GM21526 (cell line): ENCODE measurements around the gene TNFRSF4.

Experiments used
- ATAC-seq: cut with Tn5 transposase; IDR thresholded peaks from one replicate; pipeline ENCODE4 v1.9.1; 2021; ENCODE audit warnings: moderate library complexity; ENCODE audit not compliant: unreplicated experiment, low FRiP score

TNFRSF4 gene

DNA sequence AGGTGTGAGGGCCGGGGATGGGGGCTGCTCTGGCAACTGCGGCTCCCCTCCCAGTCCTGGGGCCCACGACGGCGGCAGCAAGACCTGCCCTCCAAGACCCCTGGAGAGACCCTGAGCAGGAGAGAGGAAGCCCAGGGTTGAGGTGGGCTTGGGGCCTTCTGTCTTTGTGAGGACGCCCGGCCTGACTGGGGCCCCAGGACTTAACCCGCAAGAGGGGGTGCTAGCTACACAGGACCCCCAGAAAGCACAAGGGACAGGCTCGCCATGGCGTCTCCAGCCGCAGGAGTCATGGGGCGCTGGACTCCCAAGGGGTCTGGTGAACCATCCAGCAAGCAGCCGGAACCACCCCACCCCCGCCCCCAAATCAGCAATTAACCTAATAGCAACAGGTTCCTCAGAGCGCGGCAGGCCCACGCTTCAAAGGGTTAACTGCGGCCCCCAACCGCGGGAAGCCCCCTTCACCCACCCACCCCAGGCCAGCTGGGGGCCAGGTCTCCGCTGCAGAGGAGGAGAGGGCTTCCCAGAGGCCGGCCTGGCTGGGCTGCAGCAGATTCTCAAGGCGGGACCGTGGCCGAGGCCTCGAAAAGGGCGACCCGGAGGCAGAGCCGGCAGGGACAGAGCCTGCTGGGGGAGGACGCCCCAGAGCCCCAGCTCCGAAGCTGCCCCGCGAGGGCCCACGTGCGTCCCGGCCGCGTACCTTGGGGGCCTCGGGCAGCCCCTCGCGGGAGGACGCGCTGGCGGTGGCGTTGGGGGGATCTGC, 32.0 kb upstream of the TNFRSF4 start:
- no peak for ATAC-seq

DNA sequence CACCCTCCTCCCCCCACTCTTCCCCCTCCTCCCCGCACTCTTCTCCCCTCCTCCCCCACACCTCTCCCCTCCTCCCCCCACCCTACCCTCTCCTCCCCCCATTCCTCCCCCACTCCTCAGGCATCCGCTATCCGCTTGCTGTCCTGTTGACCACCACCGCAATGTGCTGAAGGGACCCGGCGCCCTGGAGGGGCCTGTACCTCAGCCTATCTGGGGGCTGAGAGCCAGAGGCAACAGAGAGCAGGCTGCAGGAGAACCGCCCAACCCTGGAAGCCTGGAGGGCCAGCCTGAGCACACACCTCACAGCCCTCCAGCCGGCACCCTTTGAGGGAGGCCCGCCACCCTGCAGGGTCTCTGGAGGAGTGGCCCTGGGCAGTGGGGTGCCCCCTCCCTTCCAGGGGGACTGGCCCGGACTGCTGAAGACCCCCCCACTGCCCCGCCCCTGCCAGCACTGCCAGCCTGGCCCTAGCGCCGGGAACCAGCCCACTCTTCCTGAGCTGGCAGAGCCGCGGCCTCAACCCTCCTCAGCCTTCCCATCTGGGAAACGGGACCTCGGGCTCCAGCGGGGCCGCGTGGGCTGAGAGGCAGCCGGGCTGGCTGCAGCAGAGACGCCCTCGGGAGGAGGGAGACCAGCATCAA, 31.3 kb upstream of the TNFRSF4 start:
- no peak for ATAC-seq

- ATAC-seq, result no peak
Measured at GRCh38 chr1:1244192-1244811, 30.3 kb upstream of the TNFRSF4 start.

- no peak for ATAC-seq
Measured at GRCh38 chr1:1243807-1244191, 29.8 kb upstream of the TNFRSF4 start.

DNA sequence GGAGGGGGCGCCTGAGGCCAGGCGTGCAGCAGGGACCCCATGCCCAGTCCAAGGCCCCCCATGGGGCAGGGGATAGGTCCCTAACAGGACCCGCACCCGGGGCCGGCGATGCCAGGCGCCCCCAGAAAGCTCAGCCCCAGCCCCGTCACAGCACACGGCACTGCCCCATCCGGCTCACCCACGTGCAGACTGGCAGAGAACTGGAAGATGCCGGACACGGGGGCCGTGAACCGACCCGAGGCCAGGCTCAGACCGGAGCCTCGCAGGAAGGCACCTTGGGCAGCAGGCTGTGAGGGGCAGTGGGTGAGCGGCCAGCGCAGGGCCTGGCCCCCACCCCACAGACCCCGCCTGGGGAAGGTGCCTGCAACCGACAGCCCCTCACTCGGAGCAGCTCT, 29.3 kb upstream of the TNFRSF4 start:
- no peak for ATAC-seq

DNA sequence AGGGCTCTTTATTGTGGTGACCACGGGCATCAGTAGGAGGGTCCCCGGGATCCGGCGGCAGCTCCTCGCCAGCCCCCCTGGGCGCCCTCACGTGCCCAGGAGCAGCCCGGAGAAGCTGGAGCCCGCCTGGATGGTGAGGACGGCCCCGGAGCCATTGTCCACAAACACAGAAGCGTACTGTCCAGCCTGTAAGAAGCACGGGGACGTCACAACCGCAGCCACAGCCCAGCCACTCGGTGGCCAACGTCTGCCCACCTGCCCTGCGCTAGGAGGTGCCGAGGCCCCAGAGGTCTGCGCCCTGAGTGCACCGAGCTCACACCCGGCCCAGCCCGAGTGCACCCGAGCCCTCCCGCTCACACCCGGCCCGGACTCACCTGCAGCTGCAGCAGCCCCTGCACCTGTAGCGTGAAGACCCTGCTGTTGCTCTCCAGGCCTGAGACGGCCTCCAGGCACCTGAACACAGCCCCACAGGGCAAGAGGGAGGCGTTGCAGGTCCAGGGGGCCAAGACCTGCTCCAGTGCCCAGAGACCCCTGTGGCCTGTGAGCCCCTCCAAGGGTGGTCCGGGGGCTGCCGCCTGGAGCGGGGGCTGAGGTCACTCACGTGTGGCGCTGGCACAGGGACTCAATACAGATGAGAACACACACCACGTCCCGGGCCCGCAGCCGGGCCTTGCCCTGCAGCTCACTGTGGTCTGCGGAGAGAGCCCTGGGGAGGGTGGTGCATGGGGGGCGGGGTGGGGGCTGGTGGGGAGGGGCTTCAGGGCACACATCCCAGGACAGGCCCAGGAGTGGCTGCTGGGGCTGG, 28.7 kb upstream of the TNFRSF4 start:
- ATAC-seq, result no peak

DNA sequence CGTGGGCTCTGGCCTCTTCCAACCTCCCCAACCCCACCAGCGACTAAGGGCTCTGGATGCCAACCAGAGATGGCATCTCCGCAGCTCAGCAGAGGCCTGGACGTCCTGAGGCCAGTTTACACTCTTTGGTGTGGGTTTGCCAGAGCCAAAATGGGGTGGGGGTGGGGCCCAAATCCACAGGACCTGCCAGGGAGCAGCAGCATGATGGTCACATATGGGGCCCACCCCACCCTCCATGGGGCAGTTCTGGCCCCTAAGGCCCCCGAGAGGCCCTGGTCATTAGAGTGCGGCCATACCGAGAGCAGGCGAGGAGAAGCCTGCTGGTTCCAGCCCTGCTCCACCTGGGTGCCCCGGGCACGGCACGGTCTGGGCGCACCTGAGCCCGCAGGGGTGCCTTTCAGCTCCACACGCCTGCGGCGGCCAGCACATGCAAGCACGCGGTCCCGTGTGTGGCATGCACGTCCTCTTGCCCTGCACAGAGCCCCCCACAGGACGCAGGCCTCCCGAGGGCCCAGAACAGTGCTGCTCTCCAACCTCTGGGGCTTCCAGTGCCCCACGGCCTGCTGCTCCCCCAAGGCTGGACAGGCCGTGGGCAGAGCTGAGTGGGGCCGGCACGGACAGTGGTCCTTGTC, 27.8 kb upstream of the TNFRSF4 start:
- ATAC-seq, result no peak

- no peak for ATAC-seq
Measured at GRCh38 chr1:1240822-1241587, 27.1 kb upstream of the TNFRSF4 start.

DNA sequence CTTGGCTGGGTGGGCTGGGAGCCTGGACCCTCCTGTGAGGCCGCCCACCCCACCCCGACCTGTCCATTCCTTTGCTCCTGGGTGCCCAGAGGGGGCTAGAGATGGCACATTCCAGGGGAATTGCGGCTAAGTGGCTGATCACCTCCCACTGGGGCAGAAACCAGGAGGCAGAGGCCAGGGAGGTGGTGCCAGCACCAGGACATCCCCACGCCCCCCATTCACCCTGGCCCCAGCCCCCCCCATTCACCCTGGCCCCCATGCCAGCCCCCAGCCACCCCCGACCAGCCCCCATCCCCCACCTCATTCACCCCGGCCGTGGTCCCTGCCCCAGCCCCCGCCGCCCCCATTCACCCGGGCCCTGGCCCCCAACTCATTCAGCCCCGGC, 26.4 kb upstream of the TNFRSF4 start:
- no peak for ATAC-seq

DNA sequence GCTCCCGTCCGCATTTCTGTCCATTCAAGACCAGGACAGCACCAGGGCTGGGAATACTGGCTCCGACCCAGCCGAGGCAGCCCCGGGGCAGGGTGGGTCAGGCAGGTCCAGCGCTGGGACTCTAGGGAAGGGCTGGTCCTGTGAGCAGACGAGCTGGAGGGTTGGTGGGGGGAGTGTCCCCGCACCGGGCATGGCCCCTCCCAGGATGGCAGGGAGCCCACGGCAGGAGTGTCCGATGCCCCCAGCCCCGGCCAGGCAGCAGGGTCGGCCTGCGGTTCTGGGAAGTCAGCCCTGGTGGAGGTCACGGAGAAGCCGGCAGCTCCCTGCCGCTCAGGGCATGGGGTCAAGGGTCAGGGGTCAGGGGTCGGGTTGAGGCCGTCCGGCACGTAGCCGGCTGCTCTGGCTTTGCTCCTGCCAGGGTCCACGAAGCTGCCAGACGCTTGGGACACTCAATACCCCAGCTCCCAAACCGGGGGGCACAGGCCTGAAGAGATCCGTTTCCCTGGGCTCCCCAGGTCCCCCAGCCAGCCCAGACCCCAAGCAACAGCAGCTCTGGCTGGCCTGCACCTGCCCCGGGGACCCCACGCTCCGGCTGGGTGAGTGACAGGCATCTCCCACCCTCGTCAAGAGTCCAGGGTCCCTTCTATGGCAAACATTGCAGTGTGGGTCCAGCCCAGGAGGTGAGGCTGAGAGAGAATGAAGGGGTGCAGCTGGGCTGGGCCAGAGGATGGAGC, 25.8 kb upstream of the TNFRSF4 start:
- no peak for ATAC-seq

GRCh38 chr1:1239227-1239613, 25.3 kb upstream of the TNFRSF4 start:
- ATAC-seq, result no peak

- no peak for ATAC-seq
Measured at GRCh38 chr1:1238702-1239178, 24.8 kb upstream of the TNFRSF4 start.

GRCh38 chr1:1237874-1238701, 24.1 kb upstream of the TNFRSF4 start:
- ATAC-seq, result no peak

DNA sequence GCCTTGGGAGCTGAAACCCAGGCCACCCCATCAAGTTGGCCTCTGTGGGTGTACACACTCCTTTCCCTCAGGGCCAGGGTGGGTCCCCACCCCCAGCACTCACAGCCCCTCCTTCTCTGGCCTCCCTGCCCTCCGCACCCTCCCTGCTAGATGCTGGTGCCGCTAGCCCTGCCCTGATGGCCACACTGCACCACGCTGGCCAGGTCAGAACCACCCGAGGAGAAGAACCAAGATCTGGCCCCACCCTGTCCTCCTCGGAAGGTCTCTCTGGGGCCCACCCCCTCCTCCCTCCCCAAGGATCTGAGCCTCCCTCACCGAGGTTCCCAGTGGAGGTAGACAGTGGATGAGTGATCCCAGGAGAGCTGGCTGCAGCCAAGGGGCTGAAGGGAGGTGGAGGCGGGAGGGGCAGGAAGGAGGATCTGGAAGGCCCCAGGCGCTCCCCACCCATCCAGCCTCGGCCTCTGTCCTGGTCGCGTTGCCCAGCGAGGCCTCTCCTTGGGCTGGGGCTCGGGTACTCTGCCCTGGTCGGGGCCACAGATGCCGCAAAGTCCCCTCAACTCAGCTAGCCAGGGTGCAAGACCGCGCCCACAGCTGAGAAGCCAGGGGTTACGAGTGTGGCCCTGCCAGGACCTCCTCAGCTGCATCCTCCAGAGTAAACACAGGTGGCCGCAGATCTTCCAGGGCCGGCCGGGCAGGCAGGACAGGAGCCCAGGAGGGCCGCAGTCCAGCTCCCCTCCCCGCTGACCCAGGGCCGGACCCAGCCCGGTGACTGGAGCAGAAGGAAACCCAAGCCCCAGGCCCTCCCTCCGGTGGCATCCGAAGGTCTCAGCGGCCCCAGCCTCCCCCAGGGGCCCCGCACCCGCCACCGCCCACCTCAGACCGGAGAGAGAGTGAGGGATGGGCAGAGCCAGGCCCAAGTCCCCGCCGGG, 23.3 kb upstream of the TNFRSF4 start:
- no peak for ATAC-seq

- ATAC-seq, result no peak
Measured at GRCh38 chr1:1236176-1236763, 22.3 kb upstream of the TNFRSF4 start.

GRCh38 chr1:1235016-1235744, 21.2 kb upstream of the TNFRSF4 start:
- no peak for ATAC-seq
